ENCODE data around the gene NR2F2. TPM values are rescaled to one million over a fixed set of nuclear protein-coding genes. Genes with fewer than 3 reads are reported as not detected.

The NR2F2 gene
- total RNA-seq, 4 donors from 2014 or later = 4.3 to 14.6 (median 9.3) TPM

DNA sequence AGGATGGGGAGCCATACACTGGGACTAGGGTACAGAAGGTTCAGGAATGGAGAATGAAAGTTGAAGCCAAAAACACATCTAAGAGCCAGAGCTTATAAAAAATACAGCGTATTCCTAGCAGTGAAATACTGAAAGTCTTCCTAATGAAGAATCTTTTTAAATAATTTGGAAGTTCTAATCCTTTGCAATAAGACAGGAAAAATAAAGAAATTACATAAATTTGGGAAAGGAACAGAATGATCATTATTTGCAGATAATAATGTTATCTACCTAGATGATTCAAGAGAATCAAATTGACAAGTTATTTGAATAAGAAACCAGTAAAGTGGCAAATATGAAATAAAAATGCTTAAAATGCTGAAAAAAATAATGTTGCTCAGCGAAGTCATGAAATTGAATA, 32.3 kb upstream of the NR2F2 start:
- intact Hi-C loops (cut with DNase I; ENCODE audit: low total_unique reads) (no loop called here), in situ Hi-C loops (cut with MboI; ENCODE audit: low sequenced_read_pairs in 4 of 4) (no loop called here)
- peaks cover 8 to 13% of the 10 kb centered on the region in 2 donors for H3K4me1 ChIP-seq
- H3K4me3 ChIP-seq = peak overlapping the region in 1 of 4 donors; percentile 24
- DNase-seq (no peak), ATAC-seq (no peak)
- no peak overlapping the region for H3K27ac ChIP-seq
- no peaks in the 10 kb centered on the region for H3K36me3 ChIP-seq
- peaks cover 0 to 4% (median 3%) of the 10 kb centered on the region in 3 donors for H3K9me3 ChIP-seq
- no peaks in the 10 kb centered on the region for H3K27me3 ChIP-seq
- TF ChIP-seq, protein P1, sequence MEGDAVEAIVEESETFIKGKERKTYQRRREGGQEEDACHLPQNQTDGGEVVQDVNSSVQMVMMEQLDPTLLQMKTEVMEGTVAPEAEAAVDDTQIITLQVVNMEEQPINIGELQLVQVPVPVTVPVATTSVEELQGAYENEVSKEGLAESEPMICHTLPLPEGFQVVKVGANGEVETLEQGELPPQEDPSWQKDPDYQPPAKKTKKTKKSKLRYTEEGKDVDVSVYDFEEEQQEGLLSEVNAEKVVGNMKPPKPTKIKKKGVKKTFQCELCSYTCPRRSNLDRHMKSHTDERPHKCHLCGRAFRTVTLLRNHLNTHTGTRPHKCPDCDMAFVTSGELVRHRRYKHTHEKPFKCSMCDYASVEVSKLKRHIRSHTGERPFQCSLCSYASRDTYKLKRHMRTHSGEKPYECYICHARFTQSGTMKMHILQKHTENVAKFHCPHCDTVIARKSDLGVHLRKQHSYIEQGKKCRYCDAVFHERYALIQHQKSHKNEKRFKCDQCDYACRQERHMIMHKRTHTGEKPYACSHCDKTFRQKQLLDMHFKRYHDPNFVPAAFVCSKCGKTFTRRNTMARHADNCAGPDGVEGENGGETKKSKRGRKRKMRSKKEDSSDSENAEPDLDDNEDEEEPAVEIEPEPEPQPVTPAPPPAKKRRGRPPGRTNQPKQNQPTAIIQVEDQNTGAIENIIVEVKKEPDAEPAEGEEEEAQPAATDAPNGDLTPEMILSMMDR (IDR thresholded peaks at IDR 0.05 in 4 of 5, conservative IDR thresholded peaks at IDR 0.05 in 1 of 5) = no peak
- TF ChIP-seq POLR2A (IDR thresholded peaks at IDR 0.05) = no peak

DNA sequence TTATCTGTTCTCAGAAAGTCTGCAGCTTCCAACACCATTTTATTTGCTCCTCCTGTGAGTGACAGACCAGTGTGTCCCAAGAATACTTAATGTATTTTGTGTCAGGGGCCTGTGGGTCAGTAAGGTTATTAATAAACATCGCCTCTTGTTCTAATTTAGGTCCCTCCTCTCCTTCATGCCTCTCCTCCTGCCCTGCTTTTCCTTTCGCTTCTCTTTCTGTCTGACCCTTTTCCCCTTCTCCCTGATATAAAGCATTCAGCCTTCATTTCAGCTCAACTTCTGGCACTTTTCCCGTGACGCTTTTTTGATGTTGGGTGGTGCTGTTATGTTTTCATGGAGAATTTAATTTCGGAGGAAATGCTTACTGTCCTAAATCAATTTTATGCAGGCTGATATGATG, 29.7 kb upstream of the NR2F2 start:
- intact Hi-C loops (cut with DNase I; ENCODE audit: low total_unique reads) (no loop called here), in situ Hi-C loops (cut with MboI; ENCODE audit: low sequenced_read_pairs in 4 of 4) (loop anchor here in 1 of 4 donors (25.0 kb wide), 1 partner anchor 1039 kb away; no protein-coding TSS in a partner anchor)
- peak overlapping the region in 3 of 4 donors; percentile 15 to 35 (median 31) for H3K4me3 ChIP-seq
- DNase-seq (no peak), ATAC-seq (peak; percentile 66 to 89)
- peaks cover 8 to 15% of the 10 kb centered on the region in 2 donors for H3K4me1 ChIP-seq
- H3K9me3 ChIP-seq = peaks cover 0 to 4% (median 3%) of the 10 kb centered on the region in 3 donors
- H3K27ac ChIP-seq = peak overlapping the region; percentile 34 to 62 (median 42)
- H3K27me3 ChIP-seq = no peaks in the 10 kb centered on the region
- H3K36me3 ChIP-seq = no peaks in the 10 kb centered on the region
- TF ChIP-seq POLR2A (IDR thresholded peaks at IDR 0.05) = no peak
- TF ChIP-seq, protein P1 (IDR thresholded peaks at IDR 0.05 in 4 of 5, conservative IDR thresholded peaks at IDR 0.05 in 1 of 5) = no peak

DNA sequence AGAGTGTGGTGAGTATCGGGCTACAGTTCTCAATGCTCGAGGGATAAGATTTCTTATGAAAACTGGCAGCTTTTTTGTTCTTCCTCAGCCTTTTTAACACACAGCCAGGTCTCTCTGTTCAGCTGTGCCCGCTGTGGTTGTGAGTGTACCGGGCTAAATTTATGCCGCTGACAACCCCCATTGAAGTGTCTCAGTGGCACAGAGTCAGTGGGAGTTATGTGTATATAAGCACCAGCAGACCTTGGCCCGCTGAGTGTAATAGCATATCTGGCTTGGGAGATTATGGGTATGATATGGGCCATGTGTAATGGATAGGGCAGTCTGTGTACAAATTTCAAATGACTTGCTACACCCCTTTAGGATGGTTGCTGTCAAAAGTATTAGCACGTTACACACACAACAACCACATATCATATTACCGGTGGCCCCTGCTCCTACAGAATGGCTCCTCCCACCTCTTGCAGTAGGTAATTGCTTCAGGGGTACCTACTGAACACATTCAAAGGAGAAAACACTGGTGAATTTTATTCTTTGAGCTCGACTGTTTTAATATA, 26.9 kb upstream of the NR2F2 start:
- peak; percentile 47 to 56 for ATAC-seq
- intact Hi-C loops (cut with DNase I; ENCODE audit: low total_unique reads) = no loop called here
- Histone ChIP-seq H3K27me3 (no peaks in the 10 kb centered on the region), H3K4me3 (peak overlapping the region in 1 of 4 donors; percentile 11), H3K4me1 (peaks cover 8 to 15% of the 10 kb centered on the region in 2 donors), H3K9me3 (no peaks in the 10 kb centered on the region), H3K27ac (peak overlapping the region in 1 of 4 donors; percentile 58), H3K36me3 (no peaks in the 10 kb centered on the region)
- TF ChIP-seq POLR2A (IDR thresholded peaks at IDR 0.05) = no peak
- TF ChIP-seq, protein P1 (IDR thresholded peaks at IDR 0.05 in 4 of 5, conservative IDR thresholded peaks at IDR 0.05 in 1 of 5) = no peak
- no peak for DNase-seq
- in situ Hi-C loops (cut with MboI; ENCODE audit: low sequenced_read_pairs in 4 of 4) = loop anchor here in 1 of 4 donors (25.0 kb wide), 1 partner anchor 1041 kb away; no protein-coding TSS in a partner anchor

DNA sequence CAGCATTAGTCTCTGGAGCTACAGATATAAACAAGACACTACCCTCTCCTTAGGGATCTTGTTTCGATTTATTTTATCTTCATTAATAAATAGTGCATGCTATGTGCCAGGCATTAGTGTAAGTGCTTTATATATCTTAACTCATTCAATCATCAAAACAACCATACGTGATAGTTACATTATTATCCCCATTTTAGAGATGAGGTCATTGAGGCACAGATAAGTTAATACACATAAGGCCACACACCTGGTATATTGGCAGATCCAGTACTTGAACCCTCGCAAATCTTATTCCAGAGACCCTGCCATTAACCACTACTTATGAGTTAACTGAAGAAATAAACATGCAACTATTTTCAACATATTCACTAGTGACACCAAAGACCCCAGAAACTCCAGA, 25.7 kb upstream of the NR2F2 start:
- ATAC-seq (no peak), DNase-seq (no peak)
- Histone ChIP-seq H3K36me3 (no peaks in the 10 kb centered on the region), H3K27ac (no peak overlapping the region), H3K4me1 (peaks cover 8 to 15% of the 10 kb centered on the region in 2 donors), H3K9me3 (no peaks in the 10 kb centered on the region), H3K27me3 (no peaks in the 10 kb centered on the region), H3K4me3 (no peak overlapping the region)
- intact Hi-C loops (cut with DNase I; ENCODE audit: low total_unique reads) (no loop called here), in situ Hi-C loops (cut with MboI; ENCODE audit: low sequenced_read_pairs in 4 of 4) (loop anchor here in 1 of 4 donors (25.0 kb wide), 1 partner anchor 1043 kb away; no protein-coding TSS in a partner anchor)
- TF ChIP-seq, protein P1 (IDR thresholded peaks at IDR 0.05 in 4 of 5, conservative IDR thresholded peaks at IDR 0.05 in 1 of 5) = no peak
- no peak for TF ChIP-seq POLR2A (IDR thresholded peaks at IDR 0.05)
